Stimulated activated naive CD8-positive, alpha-beta T cell treated with anti-CD3 and anti-CD28 coated beads, Interleukin-15, amount 100 ng/mL, for 72 hours (primary cell): ENCODE results near the gene CPLX3.

Source experiments
- ATAC-seq: fragments of 150-1000 bp; cut with Tn5 transposase; 2 replicates; pipeline ENCODE4 v1.10.0; 2021; ENCODE audit warnings: mild to moderate bottlenecking, moderate library complexity
- DNase-seq, 2 donors: peaks; one replicate each; pipeline ENCODE4 v3.0.0; 2021 to 2022
- H3K27ac Mint-ChIP-seq, 2 donors: one replicate each; pipeline ENCODE4 v1.8.0; 2022; ENCODE audit warnings: mild to moderate bottlenecking in 2 of 2, mixed read lengths in 2 of 2, moderate library complexity in 2 of 2
- H3K27me3 Mint-ChIP-seq: one replicate; pipeline ENCODE4 v1.8.0; 2022; ENCODE audit warnings: mixed read lengths
- H3K4me1 Mint-ChIP-seq: one replicate; pipeline ENCODE4 v1.8.0; 2022; ENCODE audit warnings: mild to moderate bottlenecking, mixed read lengths
- H3K4me3 Mint-ChIP-seq, 2 donors: one replicate each; pipeline ENCODE4 v1.8.0; 2022; ENCODE audit warnings: mild to moderate bottlenecking in 2 of 2, mixed read lengths in 2 of 2, moderate library complexity in 1 of 2
- H3K9me3 Mint-ChIP-seq, 2 donors: one replicate each; pipeline ENCODE4 v1.8.0; 2022; ENCODE audit warnings: mixed read lengths in 2 of 2

The CPLX3 gene

GRCh38 chr15:74808840-74809229, 17.6 kb upstream of the CPLX3 start:
- no peaks in the 10 kb centered on the region for H3K9me3 Mint-ChIP-seq
- no peaks in the 10 kb centered on the region for H3K27me3 Mint-ChIP-seq
- H3K4me1 Mint-ChIP-seq: peaks cover 38% of the 10 kb centered on the region
- no peak for DNase-seq
- H3K4me3 Mint-ChIP-seq: peak overlapping the region in 1 of 2 donors; percentile 7
- peak overlapping the region; percentile 4 to 89 for H3K27ac Mint-ChIP-seq
- peak; percentile 33 for ATAC-seq

GRCh38 chr15:74809242-74809641, 17.2 kb upstream of the CPLX3 start:
- H3K27ac Mint-ChIP-seq: peak overlapping the region; percentile 20 to 89
- DNase-seq: no peak

GRCh38 chr15:74809956-74810355, 16.5 kb upstream of the CPLX3 start:
- Mint-ChIP-seq H3K27ac (no peak overlapping the region), H3K27me3 (no peaks in the 10 kb centered on the region), H3K4me3 (no peak overlapping the region), H3K4me1 (peaks cover 33% of the 10 kb centered on the region), H3K9me3 (no peaks in the 10 kb centered on the region)
- no peak for ATAC-seq
- no peak for DNase-seq

More at GRCh38 chr15:74809242-74809641, 17.2 kb upstream of the CPLX3 start:
- H3K4me1 Mint-ChIP-seq: peaks cover 35% of the 10 kb centered on the region
- peak overlapping the region in 1 of 2 donors; percentile 7 for H3K4me3 Mint-ChIP-seq
- peak; percentile 5 for ATAC-seq
- no peaks in the 10 kb centered on the region for H3K9me3 Mint-ChIP-seq
- H3K27me3 Mint-ChIP-seq: no peaks in the 10 kb centered on the region

GRCh38 chr15:74812533-74812932, 13.9 kb upstream of the CPLX3 start, which contains the start of gene LMAN1L:
TSS of gene LMAN1L (plus strand) at chr15:74812835. CDS start at chr15:74812855, 20 bp downstream.
- ATAC-seq (no peak), DNase-seq (no peak)
- peak within 1 kb of the TSS; percentile 40 to 74 for H3K27ac Mint-ChIP-seq
- peaks cover 19% of the 10 kb centered on the region for H3K4me1 Mint-ChIP-seq
- peaks cover 6% of the 10 kb centered on the region for H3K27me3 Mint-ChIP-seq
- H3K4me3 Mint-ChIP-seq: no peak within 1 kb of the TSS
- H3K9me3 Mint-ChIP-seq: no peaks in the 10 kb centered on the region

GRCh38 chr15:74815121-74815934, 11.1 kb upstream of the CPLX3 start:
- no peaks in the 10 kb centered on the region for H3K9me3 Mint-ChIP-seq
- no peak overlapping the region for H3K4me3 Mint-ChIP-seq
- peaks cover 9% of the 10 kb centered on the region for H3K27me3 Mint-ChIP-seq
- ATAC-seq: no peak
- H3K4me1 Mint-ChIP-seq: peaks cover 18% of the 10 kb centered on the region
- no peak for DNase-seq
- H3K27ac Mint-ChIP-seq: peak overlapping the region; percentile 0 to 43

- H3K4me1 Mint-ChIP-seq: peaks cover 18% of the 10 kb centered on the region
- H3K27me3 Mint-ChIP-seq: peaks cover 9% of the 10 kb centered on the region
- H3K9me3 Mint-ChIP-seq: no peaks in the 10 kb centered on the region
- ATAC-seq (no peak), DNase-seq (no peak)
- H3K27ac Mint-ChIP-seq: peak overlapping the region in 1 of 2 donors; percentile 42
- H3K4me3 Mint-ChIP-seq: no peak overlapping the region
Measured at GRCh38 chr15:74815961-74816360, 10.5 kb upstream of the CPLX3 start.

- no peak overlapping the region for H3K4me3 Mint-ChIP-seq
Measured at GRCh38 chr15:74816624-74817369, 9.6 kb upstream of the CPLX3 start.

GRCh38 chr15:74817370-74817737, 9.1 kb upstream of the CPLX3 start:
- DNase-seq (no peak), ATAC-seq (no peak)
- peaks cover 9% of the 10 kb centered on the region for H3K27me3 Mint-ChIP-seq
- H3K9me3 Mint-ChIP-seq: no peaks in the 10 kb centered on the region
- no peak overlapping the region for H3K4me3 Mint-ChIP-seq
- H3K4me1 Mint-ChIP-seq: peaks cover 18% of the 10 kb centered on the region
- no peak overlapping the region for H3K27ac Mint-ChIP-seq

More at GRCh38 chr15:74816624-74817369, 9.6 kb upstream of the CPLX3 start:
- ATAC-seq: no peak
- peaks cover 18% of the 10 kb centered on the region for H3K4me1 Mint-ChIP-seq
- H3K27ac Mint-ChIP-seq: peak overlapping the region in 1 of 2 donors; percentile 95
- DNase-seq: no peak
- H3K27me3 Mint-ChIP-seq: peaks cover 9% of the 10 kb centered on the region
- H3K9me3 Mint-ChIP-seq: no peaks in the 10 kb centered on the region

GRCh38 chr15:74820056-74820455, 6.4 kb upstream of the CPLX3 start:
- Mint-ChIP-seq H3K9me3 (no peaks in the 10 kb centered on the region), H3K4me1 (peaks cover 18% of the 10 kb centered on the region), H3K27ac (no peak overlapping the region), H3K4me3 (no peak overlapping the region), H3K27me3 (peaks cover 33% of the 10 kb centered on the region)
- ATAC-seq (no peak), DNase-seq (no peak)

GRCh38 chr15:74821091-74821789, 5.2 kb upstream of the CPLX3 start:
- Mint-ChIP-seq H3K9me3 (no peaks in the 10 kb centered on the region), H3K4me3 (no peak overlapping the region), H3K27ac (no peak overlapping the region), H3K4me1 (peaks cover 18% of the 10 kb centered on the region), H3K27me3 (peaks cover 45% of the 10 kb centered on the region)
- no peak for DNase-seq
- no peak for ATAC-seq

- Mint-ChIP-seq H3K4me1 (peaks cover 22% of the 10 kb centered on the region), H3K27ac (no peak overlapping the region), H3K4me3 (no peak overlapping the region), H3K27me3 (peaks cover 50% of the 10 kb centered on the region), H3K9me3 (no peaks in the 10 kb centered on the region)
- DNase-seq (no peak), ATAC-seq (no peak)
Measured at GRCh38 chr15:74821790-74822158, 4.7 kb upstream of the CPLX3 start.

GRCh38 chr15:74822233-74822632, 4.2 kb upstream of the CPLX3 start:
- Mint-ChIP-seq H3K27me3 (peaks cover 51% of the 10 kb centered on the region), H3K9me3 (no peaks in the 10 kb centered on the region), H3K4me1 (peaks cover 25% of the 10 kb centered on the region), H3K4me3 (no peak overlapping the region), H3K27ac (no peak overlapping the region)
- ATAC-seq (no peak), DNase-seq (no peak)

GRCh38 chr15:74823324-74823723, 3.1 kb upstream of the CPLX3 start:
- no peak overlapping the region for H3K27ac Mint-ChIP-seq
- H3K4me3 Mint-ChIP-seq: no peak overlapping the region
- DNase-seq (no peak), ATAC-seq (no peak)
- H3K27me3 Mint-ChIP-seq: peaks cover 57% of the 10 kb centered on the region
- H3K4me1 Mint-ChIP-seq: peaks cover 19% of the 10 kb centered on the region
- H3K9me3 Mint-ChIP-seq: no peaks in the 10 kb centered on the region

GRCh38 chr15:74824976-74825375, 1.5 kb upstream of the CPLX3 start:
- Mint-ChIP-seq H3K4me1 (peaks cover 7% of the 10 kb centered on the region), H3K9me3 (no peaks in the 10 kb centered on the region), H3K27ac (no peak overlapping the region), H3K4me3 (no peak overlapping the region), H3K27me3 (peaks cover 64% of the 10 kb centered on the region)
- no peak for DNase-seq
- ATAC-seq: no peak

GRCh38 chr15:74825866-74826265, 561 bp upstream of the CPLX3 start:
- no peak for ATAC-seq
- peaks cover 7% of the 10 kb centered on the region for H3K4me1 Mint-ChIP-seq

GRCh38 chr15:74826921-74827320, 494 bp downstream of the CPLX3 start:
- no peak for ATAC-seq
- peaks cover 7% of the 10 kb centered on the region for H3K4me1 Mint-ChIP-seq
- H3K27ac Mint-ChIP-seq: no peak overlapping the region
- no peak for DNase-seq
- peaks cover 76% of the 10 kb centered on the region for H3K27me3 Mint-ChIP-seq
- H3K4me3 Mint-ChIP-seq: no peak overlapping the region
- no peaks in the 10 kb centered on the region for H3K9me3 Mint-ChIP-seq

More at GRCh38 chr15:74825866-74826265, 561 bp upstream of the CPLX3 start:
- peaks cover 73% of the 10 kb centered on the region for H3K27me3 Mint-ChIP-seq
- H3K27ac Mint-ChIP-seq: no peak overlapping the region
- no peaks in the 10 kb centered on the region for H3K9me3 Mint-ChIP-seq
- no peak for DNase-seq
- H3K4me3 Mint-ChIP-seq: no peak overlapping the region
